Measurements from ENCODE around the gene RASSF4. TPM values are rescaled to one million over a fixed set of nuclear protein-coding genes. Genes with fewer than 3 reads are reported as not detected.

Gene RASSF4
- total RNA-seq, 1 donor from 2014 or later, result 29.2 TPM

GRCh38 chr10:44995581-44995913 lies 35.9 kb downstream of the RASSF4 start:
- peaks cover 75% of the 10 kb centered on the region for H3K4me1 ChIP-seq

GRCh38 chr10:44995914-44996669 lies 36.5 kb downstream of the RASSF4 start:
- intact Hi-C loops (cut with DNase I), result no loop called here
- no peaks in the 10 kb centered on the region for H3K9me3 ChIP-seq
- no peaks in the 10 kb centered on the region for H3K36me3 ChIP-seq
- no peak overlapping the region for H3K4me3 ChIP-seq
- peak overlapping the region; percentile 92 for H3K27ac ChIP-seq
- peak; percentile 59 to 85 for TF ChIP-seq POLR2AphosphoS5 (IDR thresholded peaks at IDR 0.05; ENCODE audit: insufficient read depth in 1 of 2, low read depth in 1 of 2)
- no peak for TF ChIP-seq POLR2A (IDR thresholded peaks at IDR 0.05)
- peaks cover 75% of the 10 kb centered on the region for H3K4me1 ChIP-seq
- peak; percentile 77 to 89 for DNase-seq (ENCODE audit: extremely low spot score in 2 of 2)
- H3K27me3 ChIP-seq, result no peaks in the 10 kb centered on the region

More at GRCh38 chr10:44995581-44995913, 35.9 kb downstream of the RASSF4 start:
- intact Hi-C loops (cut with DNase I), result no loop called here
- no peak for DNase-seq (ENCODE audit: extremely low spot score in 2 of 2)
- Histone ChIP-seq H3K9me3 (no peaks in the 10 kb centered on the region), H3K36me3 (no peaks in the 10 kb centered on the region), H3K4me3 (no peak overlapping the region), H3K27me3 (no peaks in the 10 kb centered on the region), H3K27ac (peak overlapping the region; percentile 92)
- TF ChIP-seq POLR2A (IDR thresholded peaks at IDR 0.05), result no peak
- no peak for TF ChIP-seq POLR2AphosphoS5 (IDR thresholded peaks at IDR 0.05; ENCODE audit: insufficient read depth in 1 of 2, low read depth in 1 of 2)
- TF ChIP-seq CTCF (IDR thresholded peaks at IDR 0.05), result no peak

GRCh38 chr10:44997105-44997748 lies 37.6 kb downstream of the RASSF4 start:
- intact Hi-C loops (cut with DNase I), result no loop called here
- Histone ChIP-seq H3K27me3 (no peaks in the 10 kb centered on the region), H3K9me3 (no peaks in the 10 kb centered on the region), H3K36me3 (no peaks in the 10 kb centered on the region), H3K27ac (peak overlapping the region; percentile 92), H3K4me1 (peaks cover 80% of the 10 kb centered on the region), H3K4me3 (no peak overlapping the region)
- TF ChIP-seq CTCF (IDR thresholded peaks at IDR 0.05) (no peak), POLR2A (IDR thresholded peaks at IDR 0.05) (no peak), POLR2AphosphoS5 (IDR thresholded peaks at IDR 0.05; ENCODE audit: insufficient read depth in 1 of 2, low read depth in 1 of 2) (no peak)
- peak; percentile 46 to 60 for DNase-seq (ENCODE audit: extremely low spot score in 2 of 2)

- Histone ChIP-seq H3K36me3 (peaks cover 0 to 2% of the 10 kb centered on the region in 2 donors), H3K9me3 (no peaks in the 10 kb centered on the region), H3K27ac (peak overlapping the region; percentile 92), H3K4me1 (peaks cover 82% of the 10 kb centered on the region), H3K27me3 (no peaks in the 10 kb centered on the region), H3K4me3 (no peak overlapping the region)
- intact Hi-C loops (cut with DNase I), result no loop called here
- DNase-seq (ENCODE audit: extremely low spot score in 2 of 2), result peak; percentile 61 to 89
- TF ChIP-seq POLR2A (IDR thresholded peaks at IDR 0.05) (no peak), CTCF (IDR thresholded peaks at IDR 0.05) (no peak), POLR2AphosphoS5 (IDR thresholded peaks at IDR 0.05; ENCODE audit: insufficient read depth in 1 of 2, low read depth in 1 of 2) (no peak)
Observed at GRCh38 chr10:44998146-44998631, 38.6 kb downstream of the RASSF4 start.

GRCh38 chr10:45000138-45000751 lies 40.6 kb downstream of the RASSF4 start:
- DNase-seq (ENCODE audit: extremely low spot score in 2 of 2), result peak; percentile 28 to 96
- intact Hi-C loops (cut with DNase I), result no loop called here
- no peaks in the 10 kb centered on the region for H3K9me3 ChIP-seq
- no peak for TF ChIP-seq POLR2A (IDR thresholded peaks at IDR 0.05)
- peak in 1 of 2 donors; percentile 72 for TF ChIP-seq POLR2AphosphoS5 (IDR thresholded peaks at IDR 0.05; ENCODE audit: insufficient read depth in 1 of 2, low read depth in 1 of 2)
- H3K27ac ChIP-seq, result peak overlapping the region; percentile 92
- H3K4me1 ChIP-seq, result peaks cover 63% of the 10 kb centered on the region
- H3K36me3 ChIP-seq, result peaks cover 0 to 10% of the 10 kb centered on the region in 2 donors
- H3K27me3 ChIP-seq, result no peaks in the 10 kb centered on the region
- H3K4me3 ChIP-seq, result peak overlapping the region; percentile 50 to 62
